ENCODE results near the gene SLCO3A1. TPM values are rescaled to one million over a fixed set of nuclear protein-coding genes. Genes with fewer than 3 reads are reported as not detected.

Gene SLCO3A1
- total and polyA plus RNA-seq, 10 donors = 7.5 to 79.5 (median 40.7) TPM

DNA sequence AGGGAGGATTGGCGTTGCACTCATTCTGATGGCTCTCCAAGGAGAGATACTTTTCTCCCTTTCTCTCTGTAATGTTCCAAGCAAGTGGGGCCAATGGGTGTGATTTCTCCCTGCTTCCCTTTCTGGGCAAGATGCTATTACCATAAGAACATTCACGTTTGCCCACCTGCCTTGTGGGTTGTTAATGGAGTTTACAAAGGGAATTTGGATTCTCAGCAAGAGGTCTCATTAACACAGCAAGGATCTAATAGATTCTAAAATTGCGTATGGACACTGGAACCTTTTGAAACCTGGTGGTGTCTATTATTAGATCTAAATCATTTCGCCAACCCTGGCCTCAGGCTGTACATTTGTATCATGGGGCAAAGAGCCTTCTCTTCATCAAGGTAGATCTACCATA lies 74.1 kb downstream of the SLCO3A1 start:
- intact Hi-C loops (cut with DNase I; ENCODE audit: low total_unique reads) = no loop called here
- no peak overlapping the region for H3K4me3 ChIP-seq
- peak overlapping the region in 6 of 8 donors; percentile 8 to 71 (median 61) for H3K27ac ChIP-seq

DNA sequence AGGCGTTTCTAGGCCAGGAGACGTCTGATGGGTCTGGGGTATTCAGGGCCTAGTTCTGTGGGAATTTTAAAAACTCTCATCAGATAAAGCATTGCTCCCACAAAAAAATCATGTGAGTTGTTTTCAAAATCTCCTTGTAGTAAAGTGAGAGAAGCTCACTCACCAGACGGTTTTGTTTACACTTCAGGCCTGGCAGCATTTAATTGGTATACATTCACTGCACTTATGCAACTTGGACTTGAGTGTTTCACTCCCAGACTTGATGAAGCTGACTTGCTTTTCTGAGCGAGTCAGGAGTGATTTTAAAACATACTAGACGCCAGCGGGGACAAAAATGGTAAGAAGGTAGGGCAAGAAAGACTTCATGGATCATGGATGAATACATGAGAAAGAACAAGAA lies 75.2 kb downstream of the SLCO3A1 start:
- no peak overlapping the region for H3K4me3 ChIP-seq
- H3K9me3 ChIP-seq = peaks cover 0 to under 1% (median 0%) of the 10 kb centered on the region in 8 donors
- peak overlapping the region in 4 of 8 donors; percentile 58 to 71 (median 65) for H3K27ac ChIP-seq
- no peaks in the 10 kb centered on the region for H3K36me3 ChIP-seq
- WGBS, 5 donors = 87 to 92% (median 91%) methylated on average over 6 of the region's 6 CpGs
- no peak for TF ChIP-seq POLR2A (IDR thresholded peaks at IDR 0.05)
- DNase-seq = no peak
- intact Hi-C loops (cut with DNase I; ENCODE audit: low total_unique reads) = no loop called here
- peaks cover 0 to 35% (median 9%) of the 10 kb centered on the region in 6 donors for H3K4me1 ChIP-seq
- no peaks in the 10 kb centered on the region for H3K27me3 ChIP-seq (replicated peaks in 1 of 7)

More for the DNA sequence above, 74.1 kb downstream of the SLCO3A1 start:
- 76 to 93% (median 84%) methylated on average over 4 of the region's 4 CpGs for WGBS, 5 donors
- no peaks in the 10 kb centered on the region for H3K27me3 ChIP-seq (replicated peaks in 1 of 7)
- H3K4me1 ChIP-seq = peaks cover 0 to 46% (median 9%) of the 10 kb centered on the region in 6 donors
- DNase-seq = no peak
- no peaks in the 10 kb centered on the region for H3K9me3 ChIP-seq
- TF ChIP-seq POLR2A (IDR thresholded peaks at IDR 0.05) (no peak), POLR2AphosphoS5 (IDR thresholded peaks at IDR 0.05) (no peak)
- TF ChIP-seq, protein P1, sequence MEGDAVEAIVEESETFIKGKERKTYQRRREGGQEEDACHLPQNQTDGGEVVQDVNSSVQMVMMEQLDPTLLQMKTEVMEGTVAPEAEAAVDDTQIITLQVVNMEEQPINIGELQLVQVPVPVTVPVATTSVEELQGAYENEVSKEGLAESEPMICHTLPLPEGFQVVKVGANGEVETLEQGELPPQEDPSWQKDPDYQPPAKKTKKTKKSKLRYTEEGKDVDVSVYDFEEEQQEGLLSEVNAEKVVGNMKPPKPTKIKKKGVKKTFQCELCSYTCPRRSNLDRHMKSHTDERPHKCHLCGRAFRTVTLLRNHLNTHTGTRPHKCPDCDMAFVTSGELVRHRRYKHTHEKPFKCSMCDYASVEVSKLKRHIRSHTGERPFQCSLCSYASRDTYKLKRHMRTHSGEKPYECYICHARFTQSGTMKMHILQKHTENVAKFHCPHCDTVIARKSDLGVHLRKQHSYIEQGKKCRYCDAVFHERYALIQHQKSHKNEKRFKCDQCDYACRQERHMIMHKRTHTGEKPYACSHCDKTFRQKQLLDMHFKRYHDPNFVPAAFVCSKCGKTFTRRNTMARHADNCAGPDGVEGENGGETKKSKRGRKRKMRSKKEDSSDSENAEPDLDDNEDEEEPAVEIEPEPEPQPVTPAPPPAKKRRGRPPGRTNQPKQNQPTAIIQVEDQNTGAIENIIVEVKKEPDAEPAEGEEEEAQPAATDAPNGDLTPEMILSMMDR (IDR thresholded peaks at IDR 0.05 in 8 of 11, conservative IDR thresholded peaks at IDR 0.05 in 3 of 11) = no peak
- no peaks in the 10 kb centered on the region for H3K36me3 ChIP-seq

DNA sequence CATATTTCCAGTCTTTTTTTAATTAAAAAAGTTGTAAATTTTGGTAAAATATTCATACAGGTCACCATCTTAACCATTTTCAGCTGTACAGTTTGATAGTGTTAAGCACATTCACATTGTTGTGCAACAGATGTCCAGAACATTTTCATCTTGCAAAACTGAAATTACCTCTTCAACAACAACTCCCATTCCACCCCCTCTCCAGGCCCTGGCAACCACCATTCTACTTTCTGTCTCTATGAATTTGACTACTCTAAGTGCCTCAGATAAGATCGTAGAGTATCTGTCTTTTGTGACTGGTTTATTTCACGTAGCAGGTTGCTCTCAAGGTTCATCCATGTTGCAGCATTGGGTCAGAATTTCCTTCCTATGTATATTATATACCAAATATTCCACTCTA lies 76.0 kb downstream of the SLCO3A1 start:
- DNase-seq = no peak
- TF ChIP-seq POLR2AphosphoS5 (IDR thresholded peaks at IDR 0.05) (no peak), POLR2A (IDR thresholded peaks at IDR 0.05) (no peak)
- peaks cover 0 to 32% (median 7%) of the 10 kb centered on the region in 6 donors for H3K4me1 ChIP-seq
- intact Hi-C loops (cut with DNase I; ENCODE audit: low total_unique reads) = no loop called here
- H3K27me3 ChIP-seq (replicated peaks in 1 of 7) = no peaks in the 10 kb centered on the region
- H3K4me3 ChIP-seq = no peak overlapping the region
- H3K36me3 ChIP-seq = no peaks in the 10 kb centered on the region
- WGBS, 5 donors = 74 to 91% (median 77%) methylated on average over 2 of the region's 2 CpGs
- H3K27ac ChIP-seq = peak overlapping the region in 4 of 8 donors; percentile 2 to 71 (median 65)
- peaks cover 0 to 8% (median 0%) of the 10 kb centered on the region in 8 donors for H3K9me3 ChIP-seq

DNA sequence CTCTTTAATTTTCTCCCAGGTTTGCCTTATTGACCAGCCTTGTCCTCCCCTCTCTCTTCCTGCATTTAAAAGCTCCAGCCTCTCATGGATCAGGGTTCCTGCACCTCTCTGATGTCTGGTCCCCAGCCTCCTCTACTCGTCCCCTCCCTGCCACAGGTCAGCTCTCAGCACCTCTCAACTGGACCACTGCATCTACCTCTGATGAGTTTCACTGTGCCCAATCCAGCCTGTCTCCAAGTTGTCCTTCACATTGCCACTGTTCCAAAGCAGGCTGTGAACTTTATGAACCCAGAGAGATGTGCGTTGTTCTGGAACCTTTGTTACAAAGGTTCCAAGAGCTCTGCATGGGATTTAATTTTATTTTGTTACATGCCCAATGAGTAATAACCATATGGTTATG lies 76.6 kb downstream of the SLCO3A1 start:
- TF ChIP-seq POLR2AphosphoS5 (IDR thresholded peaks at IDR 0.05) (no peak), POLR2A (IDR thresholded peaks at IDR 0.05) (no peak)
- TF ChIP-seq, protein P1 (IDR thresholded peaks at IDR 0.05 in 8 of 11, conservative IDR thresholded peaks at IDR 0.05 in 3 of 11) = no peak
- intact Hi-C loops (cut with DNase I; ENCODE audit: low total_unique reads) = no loop called here
- Histone ChIP-seq H3K9me3 (peaks cover 0 to 8% (median 0%) of the 10 kb centered on the region in 8 donors), H3K27ac (peak overlapping the region in 3 of 8 donors; percentile 2 to 64 (median 50)), H3K4me3 (no peak overlapping the region), H3K36me3 (no peaks in the 10 kb centered on the region), H3K27me3 (replicated peaks in 1 of 7) (peaks cover 0 to 2% (median 0%) of the 10 kb centered on the region in 7 donors), H3K4me1 (peaks cover 0 to 29% (median 7%) of the 10 kb centered on the region in 6 donors)
- WGBS, 5 donors = 76 to 96% (median 91%) methylated on average over 2 of the region's 2 CpGs
- no peak for DNase-seq

DNA sequence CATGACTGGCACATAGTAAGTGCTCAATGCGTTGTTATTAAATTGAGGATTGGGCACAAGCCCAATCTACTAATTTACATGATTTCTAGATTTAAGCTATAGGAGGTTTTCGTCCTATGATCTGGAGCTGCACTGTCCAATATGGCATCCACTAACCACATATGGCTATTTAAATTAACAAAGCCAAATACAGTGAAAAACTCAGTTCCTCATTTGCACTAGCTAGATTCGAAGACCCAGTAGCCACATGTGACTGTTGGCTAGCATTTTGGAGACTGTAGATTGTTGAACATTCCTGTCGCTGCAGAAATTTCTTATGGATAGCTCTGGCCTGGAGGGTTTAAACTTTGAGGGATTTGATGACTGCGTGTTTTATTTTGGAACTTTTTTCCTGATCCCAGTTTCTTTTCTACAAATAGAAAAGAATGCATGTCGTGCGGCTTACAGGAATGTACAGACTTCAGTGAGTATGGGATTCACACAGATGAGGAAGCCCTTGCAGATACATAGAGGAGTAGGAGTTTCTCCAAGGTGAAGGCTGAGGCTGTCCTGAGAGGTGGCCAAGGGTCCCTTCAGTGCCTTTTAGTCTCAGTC lies 82.8 kb downstream of the SLCO3A1 start:
- H3K9me3 ChIP-seq = peaks cover 0 to 8% (median 0%) of the 10 kb centered on the region in 8 donors
- peak overlapping the region in 5 of 8 donors; percentile 16 to 49 (median 40) for H3K27ac ChIP-seq
- no peak overlapping the region for H3K4me3 ChIP-seq
- DNase-seq = no peak
- 72 to 87% (median 81%) methylated on average over 7 of the region's 7 CpGs for WGBS, 5 donors
- intact Hi-C loops (cut with DNase I; ENCODE audit: low total_unique reads) = no loop called here
- peaks cover 2 to 50% (median 28%) of the 10 kb centered on the region in 6 donors for H3K4me1 ChIP-seq
- H3K27me3 ChIP-seq (replicated peaks in 1 of 7) = peaks cover 0 to 3% (median 0%) of the 10 kb centered on the region in 7 donors
- TF ChIP-seq POLR2A (IDR thresholded peaks at IDR 0.05) = no peak
- TF ChIP-seq, protein P1 (IDR thresholded peaks at IDR 0.05 in 8 of 11, conservative IDR thresholded peaks at IDR 0.05 in 3 of 11) = no peak
- TF ChIP-seq POLR2AphosphoS5 (IDR thresholded peaks at IDR 0.05) = no peak
- no peaks in the 10 kb centered on the region for H3K36me3 ChIP-seq
